Natural killer cell (primary cell): ENCODE data around the gene GZF1. TPM values are rescaled to one million over a fixed set of nuclear protein-coding genes. Genes with fewer than 3 reads are reported as not detected.

Experiments used
- ATAC-seq, 3 donors: fragments of 150-1000 bp in 2 of 3; fragments of 200-7000 bp in 1 of 3; cut with Tn5 transposase; 1 replicate in 1 of 3; 2 replicates in 2 of 3; pipeline ENCODE4 v1.10.0; 2021; ENCODE audit warnings: mild to moderate bottlenecking in 2 of 3, moderate library complexity in 2 of 3
- DNase-seq, 2 donors: peaks; one replicate each; pipeline versions ENCODE4 v3.0.0 to v3.0.0-alpha.2; 2013 to 2021; ENCODE audit warnings: mixed read lengths in 1 of 2
- H3K27ac ChIP-seq: one replicate; pipeline ENCODE4 v1.5.1; 2013; ENCODE audit warnings: mild to moderate bottlenecking, low read length
- H3K27me3 ChIP-seq: one replicate; pipeline ENCODE4 v1.6.1; 2013; ENCODE audit warnings: low read length; ENCODE audit not compliant: control insufficient read depth, insufficient read depth
- H3K36me3 ChIP-seq: one replicate; pipeline ENCODE4 v1.6.1; 2013; ENCODE audit warnings: low read length; ENCODE audit not compliant: control insufficient read depth, insufficient read depth
- H3K4me1 ChIP-seq: one replicate; pipeline ENCODE4 v1.6.1; 2013; ENCODE audit warnings: low read length; ENCODE audit not compliant: control insufficient read depth, insufficient read depth
- H3K4me3 ChIP-seq: one replicate; pipeline ENCODE4 v1.5.1; 2013; ENCODE audit warnings: low read length
- H3K9me3 ChIP-seq: one replicate; pipeline ENCODE4 v1.6.1; 2013; ENCODE audit warnings: low read length; ENCODE audit not compliant: control insufficient read depth, insufficient read depth
- H3K27ac Mint-ChIP-seq, 2 donors: one replicate each; pipeline ENCODE4 v1.8.0; 2022; ENCODE audit warnings: mild to moderate bottlenecking in 2 of 2, mixed read lengths in 2 of 2, moderate library complexity in 1 of 2
- H3K27me3 Mint-ChIP-seq, 2 donors: one replicate each; pipeline ENCODE4 v1.8.0; 2022; ENCODE audit warnings: low read depth in 2 of 2, mixed read lengths in 2 of 2
- H3K36me3 Mint-ChIP-seq: one replicate; pipeline ENCODE4 v1.8.0; 2022; ENCODE audit warnings: mixed read lengths
- H3K4me1 Mint-ChIP-seq, 2 donors: one replicate each; pipeline ENCODE4 v1.8.0; 2022; ENCODE audit warnings: mixed read lengths in 2 of 2
- H3K4me3 Mint-ChIP-seq: one replicate; pipeline ENCODE4 v1.8.0; 2022; ENCODE audit warnings: mild to moderate bottlenecking, moderate library complexity, mixed read lengths
- H3K9me3 Mint-ChIP-seq, 2 donors: one replicate each; pipeline ENCODE4 v1.8.0; 2022; ENCODE audit warnings: mixed read lengths in 2 of 2
- WGBS: methylation state at CpG from one replicate; pipeline ENCODE4 v1.1.7; 2013; ENCODE audit warnings: missing lambda C conversion rate; ENCODE audit not compliant: insufficient coverage; 5-methylcytosine and 5-hydroxymethylcytosine counted together
- intact Hi-C: fragments of 100-400 bp; cut with micrococcal nuclease; formaldehyde crosslinking; loops from one replicate; pipeline ENCODE4 v1.14.2; 2022
- total RNA-seq, 4 donors: library from RNA; stranded (reverse); fragments of 120-200 nt in 1 of 4; gene quantifications; one replicate each; pipeline versions ENCODE4 v1.2.3 to v1.2.4, GENCODE V29; 2013 to 2022
- TF ChIP-seq, protein P1 (sequence below): fragments of 200-600 bp; IDR thresholded peaks from one replicate; pipeline ENCODE4 v1.8.0; 2022; ENCODE audit warnings: antibody characterized with exemption

GZF1 gene
- 10 to 100 TPM; 45.1 to 56.6 (median 45.9) TPM for total RNA-seq
- 32.4 TPM for total RNA-seq (2013)

DNA sequence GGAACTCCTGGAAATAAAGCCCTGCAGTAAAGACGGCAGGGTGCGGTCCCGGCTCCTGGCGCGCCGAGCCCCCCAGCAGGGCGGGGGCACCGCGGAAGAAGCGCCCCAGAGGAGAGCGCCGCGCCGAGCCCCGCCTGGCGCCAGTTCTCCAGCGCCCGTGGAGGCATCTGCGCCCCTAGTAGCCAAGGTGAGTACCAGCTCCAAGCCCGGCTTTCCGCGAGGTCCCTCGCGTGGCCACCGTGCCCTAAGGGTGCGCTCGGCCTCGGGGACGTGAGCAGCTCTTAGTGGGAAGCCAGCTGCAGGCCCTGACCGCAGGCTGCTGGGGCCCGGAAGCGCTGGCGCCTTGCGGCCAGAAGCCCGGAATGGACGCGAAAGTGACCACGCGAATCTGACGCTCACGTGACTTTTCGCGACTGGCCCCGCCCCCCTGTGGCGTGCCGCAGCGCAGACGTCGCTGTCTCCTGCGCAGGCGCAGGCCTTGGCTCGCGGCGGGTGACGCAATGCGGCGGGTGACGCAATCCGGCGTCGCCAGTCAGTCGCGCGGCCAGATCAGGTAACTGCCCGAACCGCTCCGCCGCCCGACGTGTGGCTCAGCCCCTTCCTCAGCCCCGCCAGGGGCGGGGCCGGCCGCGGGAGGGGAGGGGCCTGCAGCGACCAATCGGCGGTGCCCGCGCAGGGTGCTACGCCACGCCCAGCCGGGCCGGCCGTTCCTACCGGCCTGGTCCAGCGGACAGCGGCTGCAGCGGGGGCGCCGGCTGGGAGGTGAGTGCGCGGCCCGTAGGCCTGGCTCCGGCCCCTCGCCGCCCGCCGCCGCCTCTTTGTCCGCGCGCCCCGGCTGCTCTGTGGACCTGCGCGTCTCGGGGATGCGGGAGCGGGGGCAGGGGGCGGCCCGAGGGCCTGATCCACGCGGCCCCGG, at the start of gene GZF1:
Gene GZF1, plus strand, starts transcription at position 707 of the 916 bp plus-strand sequence. CDS start 2,202 bp downstream, outside the sequence.
- ATAC-seq (peak; percentile 75 to 91 (median 77)), DNase-seq (peak; percentile 99)
- H3K4me1 Mint-ChIP-seq: peaks cover 54 to 64% of the 10 kb centered on the region in 2 donors
- H3K36me3 Mint-ChIP-seq: peaks cover 11% of the 10 kb centered on the region
- WGBS: under 1% methylated on average over 114 of the region's 114 CpGs
- H3K9me3 Mint-ChIP-seq: no peaks in the 10 kb centered on the region
- Histone ChIP-seq H3K27ac (peak within 1 kb of the TSS; percentile 99), H3K4me1 (peaks cover 45% of the 10 kb centered on the region), H3K9me3 (no peaks in the 10 kb centered on the region), H3K27me3 (no peaks in the 10 kb centered on the region), H3K4me3 (peak within 1 kb of the TSS; percentile 90), H3K36me3 (peaks cover 4% of the 10 kb centered on the region)
- H3K27me3 Mint-ChIP-seq: no peaks in the 10 kb centered on the region
- TF ChIP-seq, protein P1, sequence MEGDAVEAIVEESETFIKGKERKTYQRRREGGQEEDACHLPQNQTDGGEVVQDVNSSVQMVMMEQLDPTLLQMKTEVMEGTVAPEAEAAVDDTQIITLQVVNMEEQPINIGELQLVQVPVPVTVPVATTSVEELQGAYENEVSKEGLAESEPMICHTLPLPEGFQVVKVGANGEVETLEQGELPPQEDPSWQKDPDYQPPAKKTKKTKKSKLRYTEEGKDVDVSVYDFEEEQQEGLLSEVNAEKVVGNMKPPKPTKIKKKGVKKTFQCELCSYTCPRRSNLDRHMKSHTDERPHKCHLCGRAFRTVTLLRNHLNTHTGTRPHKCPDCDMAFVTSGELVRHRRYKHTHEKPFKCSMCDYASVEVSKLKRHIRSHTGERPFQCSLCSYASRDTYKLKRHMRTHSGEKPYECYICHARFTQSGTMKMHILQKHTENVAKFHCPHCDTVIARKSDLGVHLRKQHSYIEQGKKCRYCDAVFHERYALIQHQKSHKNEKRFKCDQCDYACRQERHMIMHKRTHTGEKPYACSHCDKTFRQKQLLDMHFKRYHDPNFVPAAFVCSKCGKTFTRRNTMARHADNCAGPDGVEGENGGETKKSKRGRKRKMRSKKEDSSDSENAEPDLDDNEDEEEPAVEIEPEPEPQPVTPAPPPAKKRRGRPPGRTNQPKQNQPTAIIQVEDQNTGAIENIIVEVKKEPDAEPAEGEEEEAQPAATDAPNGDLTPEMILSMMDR: no peak
- intact Hi-C loops: loop anchor here (1.0 to 10.0 kb wide), 3 partner anchors 11 to 1593 kb away; partner anchors contain the start of genes NAPB and NXT1
- H3K4me3 Mint-ChIP-seq: peak within 1 kb of the TSS; percentile 98
- peak within 1 kb of the TSS; percentile 98 for H3K27ac Mint-ChIP-seq

DNA sequence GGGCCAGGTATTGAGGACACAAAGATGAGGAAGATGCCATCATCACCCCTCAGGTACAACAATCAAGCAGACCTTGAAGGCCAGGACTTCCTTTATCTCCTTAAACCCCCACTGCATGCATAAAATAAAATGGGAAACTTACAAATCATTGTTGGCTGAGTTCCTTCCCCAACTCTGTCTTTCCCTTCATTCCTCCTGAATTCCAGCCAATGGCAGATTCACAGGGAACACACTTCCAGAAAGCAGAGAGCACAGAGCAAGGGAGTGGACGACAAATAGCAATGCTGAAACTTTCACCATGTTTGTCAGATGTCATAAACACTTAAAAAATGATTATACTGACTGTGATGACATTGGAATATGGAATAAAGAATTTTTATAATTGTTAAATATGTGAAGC, 48.7 kb upstream of the GZF1 start:
- 88% methylated on average over 1 of the region's 1 CpG for WGBS
- no peaks in the 10 kb centered on the region for H3K36me3 Mint-ChIP-seq
- Histone ChIP-seq H3K9me3 (no peaks in the 10 kb centered on the region), H3K4me1 (no peaks in the 10 kb centered on the region), H3K27me3 (no peaks in the 10 kb centered on the region), H3K4me3 (no peak overlapping the region), H3K36me3 (no peaks in the 10 kb centered on the region), H3K27ac (no peak overlapping the region)
- H3K9me3 Mint-ChIP-seq: no peaks in the 10 kb centered on the region
- no peak for DNase-seq
- TF ChIP-seq, protein P1: no peak
- peaks cover 15% of the 10 kb centered on the region in 2 donors for H3K27me3 Mint-ChIP-seq
- no peak overlapping the region for H3K4me3 Mint-ChIP-seq
- no peak for ATAC-seq
- H3K27ac Mint-ChIP-seq: no peak overlapping the region
- intact Hi-C loops: no loop called here
- no peaks in the 10 kb centered on the region for H3K4me1 Mint-ChIP-seq

DNA sequence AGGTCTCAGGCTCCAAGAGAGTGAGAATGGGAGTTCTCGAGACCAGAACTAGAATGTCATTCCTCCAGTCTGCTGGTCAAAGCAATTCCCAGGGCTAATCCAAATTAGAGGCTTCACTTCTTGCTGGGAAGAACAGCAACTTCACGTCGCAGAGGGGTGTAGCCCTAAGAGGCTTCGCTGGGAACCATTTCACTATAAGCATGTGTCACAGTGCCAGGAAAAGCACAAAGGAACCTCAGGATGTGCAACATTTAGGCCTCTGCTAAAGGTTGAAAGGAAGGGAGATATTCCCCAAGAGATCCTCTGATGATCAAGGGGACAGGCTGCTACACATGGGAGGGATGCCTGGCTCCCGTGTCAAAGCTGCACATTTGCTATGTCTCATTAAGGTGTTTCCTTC, 47.3 kb upstream of the GZF1 start:
- 91% methylated on average over 5 of the region's 5 CpGs for WGBS
- H3K4me1 Mint-ChIP-seq: no peaks in the 10 kb centered on the region
- Histone ChIP-seq H3K36me3 (no peaks in the 10 kb centered on the region), H3K9me3 (no peaks in the 10 kb centered on the region), H3K27me3 (no peaks in the 10 kb centered on the region), H3K27ac (no peak overlapping the region), H3K4me3 (no peak overlapping the region), H3K4me1 (no peaks in the 10 kb centered on the region)
- H3K27ac Mint-ChIP-seq: no peak overlapping the region
- ATAC-seq (no peak), DNase-seq (no peak)
- TF ChIP-seq, protein P1: no peak
- H3K4me3 Mint-ChIP-seq: no peak overlapping the region
- intact Hi-C loops: no loop called here
- peaks cover 15 to 21% of the 10 kb centered on the region in 2 donors for H3K27me3 Mint-ChIP-seq
- no peaks in the 10 kb centered on the region for H3K36me3 Mint-ChIP-seq
- H3K9me3 Mint-ChIP-seq: no peaks in the 10 kb centered on the region
